HG02840 (cell line): ENCODE results near the gene USP9Y.

ENCODE experiments used
- ATAC-seq: cut with Tn5 transposase; IDR thresholded peaks from one replicate; pipeline ENCODE4 v1.9.1; 2021; ENCODE audit warnings: mild to moderate bottlenecking, moderate library complexity, moderate number of reproducible peaks; ENCODE audit not compliant: unreplicated experiment, low FRiP score

Gene USP9Y

GRCh38 chrY:12752856-12753255, 51.8 kb downstream of the USP9Y start:
- ATAC-seq: no peak

GRCh38 chrY:12756021-12756420, 55.0 kb downstream of the USP9Y start:
- no peak for ATAC-seq

- no peak for ATAC-seq
Observed at GRCh38 chrY:12765976-12766375, 64.9 kb downstream of the USP9Y start.

- ATAC-seq: no peak
Observed at GRCh38 chrY:12784521-12784920, 83.5 kb downstream of the USP9Y start.

GRCh38 chrY:12793999-12794398, 93.0 kb downstream of the USP9Y start:
- no peak for ATAC-seq

- ATAC-seq: no peak
Observed at GRCh38 chrY:12808046-12808445, 107.0 kb downstream of the USP9Y start.

GRCh38 chrY:12809034-12809433, 108.0 kb downstream of the USP9Y start:
- no peak for ATAC-seq

- no peak for ATAC-seq
Observed at GRCh38 chrY:12823408-12823807, 122.4 kb downstream of the USP9Y start.

GRCh38 chrY:12826791-12827190, 125.8 kb downstream of the USP9Y start:
- ATAC-seq: no peak

GRCh38 chrY:12833284-12833683, 132.3 kb downstream of the USP9Y start:
- ATAC-seq: no peak

GRCh38 chrY:12837550-12837949, 136.5 kb downstream of the USP9Y start:
- ATAC-seq: no peak

- ATAC-seq: no peak
Observed at GRCh38 chrY:12841368-12841767, 140.3 kb downstream of the USP9Y start.

- no peak for ATAC-seq
Observed at GRCh38 chrY:12846793-12847192, 145.8 kb downstream of the USP9Y start.

- ATAC-seq: no peak
Observed at GRCh38 chrY:12855791-12856275, 154.8 kb downstream of the USP9Y start.

- no peak for ATAC-seq
Observed at GRCh38 chrY:12867960-12868359, 166.9 kb downstream of the USP9Y start.

GRCh38 chrY:12896973-12897372, 195.9 kb downstream of the USP9Y start:
- no peak for ATAC-seq

GRCh38 chrY:12898604-12899003, 197.6 kb downstream of the USP9Y start:
- no peak for ATAC-seq

GRCh38 chrY:12904618-12905516, 203.8 kb downstream of the USP9Y start, which contains the start of gene DDX3Y:
DDX3Y (plus strand) TSS chrY:12904868; CDS start chrY:12904937, 69 bp downstream.
- ATAC-seq: no peak

- no peak for ATAC-seq
Observed at GRCh38 chrY:12905517-12905872, 204.5 kb downstream of the USP9Y start.

GRCh38 chrY:12905895-12906294, 204.9 kb downstream of the USP9Y start:
- ATAC-seq: no peak
